Loucy (cell line): ENCODE measurements around the gene KLF13.

Experiments used
- H2AFZ ChIP-seq: fragments of 200-600 bp; sonication (generic); 2 replicates; pipeline ENCODE4 v1.6.0; 2016; ENCODE audit warnings: antibody characterized with exemption, mild to moderate bottlenecking, low read length, moderate library complexity
- H3F3A ChIP-seq: fragments of 200-600 bp; 2 replicates; pipeline ENCODE4 v1.6.0; 2016; ENCODE audit warnings: antibody characterized with exemption, low read depth, mild to moderate bottlenecking
- H3K27me3 ChIP-seq: fragments of 200-600 bp; sonication (generic); 2 replicates; pipeline ENCODE4 v1.6.1; 2014; ENCODE audit warnings: low read length, mild to moderate bottlenecking; ENCODE audit not compliant: insufficient read depth, poor library complexity, severe bottlenecking
- H3K36me3 ChIP-seq: fragments of 200-600 bp; sonication (generic); 2 replicates; pipeline ENCODE4 v1.6.1; 2016; ENCODE audit warnings: low read length; ENCODE audit not compliant: insufficient read depth
- H3K4me1 ChIP-seq: fragments of 200-600 bp; sonication (generic); 2 replicates; pipeline ENCODE4 v1.5.1; 2014; ENCODE audit warnings: low read length, mild to moderate bottlenecking; ENCODE audit not compliant: insufficient read depth, poor library complexity, severe bottlenecking
- H3K4me2 ChIP-seq: fragments of 200-600 bp; sonication (generic); 2 replicates; pipeline ENCODE4 v1.6.0; 2014; ENCODE audit warnings: antibody characterized with exemption, low read length, low read depth, mild to moderate bottlenecking; ENCODE audit not compliant: poor library complexity, severe bottlenecking
- H3K4me3 ChIP-seq: fragments of 200-600 bp; sonication (generic); 2 replicates; pipeline ENCODE4 v1.5.1; 2014; ENCODE audit warnings: low read length, mild to moderate bottlenecking, mixed read lengths; ENCODE audit not compliant: poor library complexity, severe bottlenecking
- H3K79me2 ChIP-seq: fragments of 200-600 bp; sonication (generic); 2 replicates; pipeline ENCODE4 v1.6.1; 2014; ENCODE audit warnings: low read length; ENCODE audit not compliant: insufficient read depth
- H3K9ac ChIP-seq: fragments of 200-600 bp; sonication (generic); 2 replicates; pipeline ENCODE4 v1.6.0; 2014; ENCODE audit warnings: mild to moderate bottlenecking, low read depth, low read length, moderate library complexity; ENCODE audit not compliant: poor library complexity, severe bottlenecking
- H3K9me2 ChIP-seq: fragments of 200-600 bp; sonication (generic); replicated peaks from 2 replicates; pipeline ENCODE4 v1.6.1; 2016; ENCODE audit warnings: low read depth, low read length, mixed read lengths
- H3K9me3 ChIP-seq: fragments of 200-600 bp; sonication (generic); 2 replicates; pipeline ENCODE4 v1.6.1; 2014; ENCODE audit warnings: mild to moderate bottlenecking, antibody characterized with exemption, low read length, low read depth; ENCODE audit not compliant: insufficient read depth
- H4K20me1 ChIP-seq: fragments of 200-600 bp; sonication (generic); 2 replicates; pipeline ENCODE4 v1.6.0; 2014; ENCODE audit warnings: antibody characterized with exemption, low read length, mild to moderate bottlenecking; ENCODE audit not compliant: insufficient read depth, poor library complexity, severe bottlenecking
- EZH2phosphoT487 ChIP-seq: fragments of 200-600 bp; IDR thresholded peaks from 2 replicates; pipeline ENCODE4 v1.6.1; 2018; ENCODE audit warnings: antibody characterized with exemption, mild to moderate bottlenecking, moderate library complexity, borderline replicate concordance
- TF ChIP-seq, protein P1 (sequence below): fragments of 200-600 bp; sonication (generic); conservative IDR thresholded peaks from 2 replicates; pipeline ENCODE4 v1.5.1; 2014; ENCODE audit warnings: mild to moderate bottlenecking, antibody characterized with exemption, low read length

Gene KLF13

DNA sequence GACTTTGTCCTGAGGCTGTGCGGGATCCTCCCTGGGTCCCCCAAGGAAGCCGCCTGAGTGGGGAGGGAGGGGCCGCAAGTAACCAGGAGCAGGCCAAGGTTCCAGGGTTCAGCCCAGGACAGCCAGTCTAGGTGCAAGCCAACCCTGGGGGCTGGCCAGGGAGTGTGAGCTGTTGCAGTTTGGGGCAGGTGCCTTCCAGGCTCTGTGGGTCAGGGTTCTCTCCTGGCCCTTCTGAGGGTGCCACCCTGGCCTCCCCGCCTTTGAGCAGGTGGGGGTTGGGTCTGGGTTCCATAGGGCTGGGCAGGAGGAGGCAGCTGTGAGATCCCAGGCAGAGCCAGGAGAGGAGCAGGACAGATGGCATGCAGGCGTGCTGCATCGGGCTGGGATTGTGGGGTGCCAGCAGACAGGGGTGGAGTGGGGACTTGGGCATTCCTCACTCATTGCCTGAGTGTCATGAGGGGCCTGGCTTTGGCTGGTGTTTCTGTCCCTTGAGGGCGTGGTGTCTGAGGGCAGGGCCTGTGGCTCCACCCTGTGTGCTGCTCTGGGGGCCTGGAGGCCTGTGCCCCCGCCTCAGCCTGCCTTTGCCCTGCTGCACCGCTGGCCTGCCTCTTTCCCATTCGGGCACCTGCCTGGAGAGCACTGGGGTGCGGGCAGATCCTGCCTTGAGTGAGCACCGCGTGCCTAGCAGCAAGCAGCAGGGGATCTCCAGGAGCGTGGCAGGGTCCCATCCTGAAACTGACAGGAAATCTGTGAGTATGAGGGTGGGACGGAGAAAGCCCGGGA is 18.4 kb downstream of the KLF13 start:
- Histone ChIP-seq H3K4me3 (no peak overlapping the region), H3K9ac (no peak overlapping the region)

DNA sequence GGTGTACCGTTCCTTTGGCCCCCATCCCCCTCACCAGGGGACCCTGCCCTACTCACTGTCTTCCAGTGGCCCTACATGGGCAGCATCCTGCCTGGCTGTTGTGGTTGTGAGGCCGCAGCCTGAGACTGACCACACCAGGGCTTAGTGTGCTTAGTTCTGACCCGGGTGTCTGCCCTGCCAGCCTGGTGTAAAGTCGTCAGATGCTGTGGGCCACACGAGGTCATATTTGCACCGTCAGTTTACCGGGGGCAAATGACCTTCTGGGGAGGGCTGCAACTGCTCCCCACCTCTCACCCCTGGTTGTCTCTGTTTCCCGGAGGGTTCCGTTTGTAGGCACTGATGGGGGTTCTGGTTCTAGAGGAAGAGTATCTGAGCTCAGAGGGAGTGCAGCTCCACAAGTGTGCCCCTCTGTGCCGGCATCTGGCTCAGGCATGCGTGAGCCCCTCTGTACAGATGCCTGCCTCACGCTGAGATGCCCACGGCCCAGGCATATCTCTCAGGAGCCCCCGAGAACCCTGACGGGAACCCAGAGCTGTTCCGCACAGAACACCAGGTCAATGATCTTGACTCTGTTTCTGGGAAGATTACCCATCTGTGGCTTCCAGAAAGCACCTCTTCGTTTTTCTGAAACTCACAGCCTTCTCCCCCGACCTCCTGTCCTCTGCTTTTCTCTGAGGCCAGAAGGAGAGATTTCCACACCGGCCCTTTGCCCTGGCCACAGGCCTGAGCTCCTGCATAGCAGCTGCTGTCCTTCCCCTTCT is 19.2 kb downstream of the KLF13 start:
- Histone ChIP-seq H3K36me3 (peaks cover 9% of the 10 kb centered on the region; the same call in 1 of the 2 replicates), H3K9me3 (no peaks in the 10 kb centered on the region), H3K79me2 (peaks cover 100% of the 10 kb centered on the region), H4K20me1 (peaks cover 81% of the 10 kb centered on the region), H3K9me2 (no peaks in the 10 kb centered on the region), H3K4me2 (no peak overlapping the region), H3K9ac (no peak overlapping the region), H2AFZ (no peak overlapping the region), H3F3A (no peaks in the 10 kb centered on the region), H3K27me3 (no peaks in the 10 kb centered on the region), H3K4me1 (peaks cover 12% of the 10 kb centered on the region), H3K4me3 (no peak overlapping the region)
- TF ChIP-seq, protein P1, sequence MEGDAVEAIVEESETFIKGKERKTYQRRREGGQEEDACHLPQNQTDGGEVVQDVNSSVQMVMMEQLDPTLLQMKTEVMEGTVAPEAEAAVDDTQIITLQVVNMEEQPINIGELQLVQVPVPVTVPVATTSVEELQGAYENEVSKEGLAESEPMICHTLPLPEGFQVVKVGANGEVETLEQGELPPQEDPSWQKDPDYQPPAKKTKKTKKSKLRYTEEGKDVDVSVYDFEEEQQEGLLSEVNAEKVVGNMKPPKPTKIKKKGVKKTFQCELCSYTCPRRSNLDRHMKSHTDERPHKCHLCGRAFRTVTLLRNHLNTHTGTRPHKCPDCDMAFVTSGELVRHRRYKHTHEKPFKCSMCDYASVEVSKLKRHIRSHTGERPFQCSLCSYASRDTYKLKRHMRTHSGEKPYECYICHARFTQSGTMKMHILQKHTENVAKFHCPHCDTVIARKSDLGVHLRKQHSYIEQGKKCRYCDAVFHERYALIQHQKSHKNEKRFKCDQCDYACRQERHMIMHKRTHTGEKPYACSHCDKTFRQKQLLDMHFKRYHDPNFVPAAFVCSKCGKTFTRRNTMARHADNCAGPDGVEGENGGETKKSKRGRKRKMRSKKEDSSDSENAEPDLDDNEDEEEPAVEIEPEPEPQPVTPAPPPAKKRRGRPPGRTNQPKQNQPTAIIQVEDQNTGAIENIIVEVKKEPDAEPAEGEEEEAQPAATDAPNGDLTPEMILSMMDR: no peak
- TF ChIP-seq EZH2phosphoT487: no peak

More for the DNA sequence above, 18.4 kb downstream of the KLF13 start:
- TF ChIP-seq, protein P1: no peak
- TF ChIP-seq EZH2phosphoT487: no peak
- Histone ChIP-seq H3K4me2 (no peak overlapping the region), H3K9me3 (no peaks in the 10 kb centered on the region), H3K36me3 (peaks cover 9% of the 10 kb centered on the region; the same call in 1 of the 2 replicates), H2AFZ (no peak overlapping the region), H4K20me1 (peaks cover 82% of the 10 kb centered on the region), H3F3A (no peaks in the 10 kb centered on the region), H3K79me2 (peaks cover 100% of the 10 kb centered on the region), H3K4me1 (peaks cover 12% of the 10 kb centered on the region), H3K9me2 (no peaks in the 10 kb centered on the region), H3K27me3 (no peaks in the 10 kb centered on the region)

DNA sequence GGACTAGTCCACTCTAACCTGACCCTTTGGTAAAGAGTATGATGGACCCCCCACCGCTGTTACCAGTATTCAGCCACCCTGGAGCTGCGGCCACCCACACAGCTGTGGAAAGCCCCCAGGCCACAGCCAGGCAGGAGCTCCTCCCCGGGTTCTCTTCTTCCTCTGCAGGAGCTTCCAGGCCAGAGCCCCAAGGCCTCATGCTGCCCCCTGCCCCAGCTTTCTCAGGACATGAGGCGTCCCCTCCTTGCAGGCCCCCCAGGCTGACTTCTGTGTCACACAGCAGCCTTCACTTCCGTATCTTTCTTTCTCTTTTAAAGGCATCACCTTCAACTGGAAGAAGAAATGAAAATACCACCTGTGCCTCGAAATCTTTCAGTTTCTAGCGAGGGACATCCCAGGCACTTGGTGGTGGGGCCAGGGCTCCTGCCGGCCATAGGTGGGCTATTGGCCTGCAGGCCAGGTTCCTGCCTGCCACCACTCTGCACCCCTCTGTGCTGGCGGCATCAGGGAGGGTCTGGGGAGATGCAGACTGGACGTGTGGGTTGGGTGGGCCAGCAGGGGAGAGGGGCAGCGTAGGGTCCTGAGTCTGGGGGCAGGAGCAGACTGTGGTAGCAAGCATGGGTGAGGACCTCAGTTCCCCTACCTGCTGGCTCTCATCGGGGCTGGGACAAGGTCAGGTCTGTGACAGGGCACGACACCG is 19.9 kb downstream of the KLF13 start:
- Histone ChIP-seq H3K9ac (no peak overlapping the region), H3K4me2 (no peak overlapping the region), H3K9me3 (no peaks in the 10 kb centered on the region), H3K36me3 (peaks cover 9% of the 10 kb centered on the region; the same call in 1 of the 2 replicates), H3K9me2 (no peaks in the 10 kb centered on the region), H4K20me1 (peaks cover 77% of the 10 kb centered on the region), H3K4me3 (no peak overlapping the region), H3K27me3 (no peaks in the 10 kb centered on the region), H3F3A (no peaks in the 10 kb centered on the region), H3K79me2 (peaks cover 100% of the 10 kb centered on the region), H3K4me1 (peaks cover 12% of the 10 kb centered on the region), H2AFZ (no peak overlapping the region)
- no peak for TF ChIP-seq EZH2phosphoT487
- TF ChIP-seq, protein P1: no peak
